ENCODE results near the gene EIF1B. TPM values are rescaled to one million over a fixed set of nuclear protein-coding genes. Genes with fewer than 3 reads are reported as not detected.

Gene EIF1B
- total RNA-seq, 3 donors from 2014 or later: 37.3 to 62.7 (median 41.3) TPM

DNA sequence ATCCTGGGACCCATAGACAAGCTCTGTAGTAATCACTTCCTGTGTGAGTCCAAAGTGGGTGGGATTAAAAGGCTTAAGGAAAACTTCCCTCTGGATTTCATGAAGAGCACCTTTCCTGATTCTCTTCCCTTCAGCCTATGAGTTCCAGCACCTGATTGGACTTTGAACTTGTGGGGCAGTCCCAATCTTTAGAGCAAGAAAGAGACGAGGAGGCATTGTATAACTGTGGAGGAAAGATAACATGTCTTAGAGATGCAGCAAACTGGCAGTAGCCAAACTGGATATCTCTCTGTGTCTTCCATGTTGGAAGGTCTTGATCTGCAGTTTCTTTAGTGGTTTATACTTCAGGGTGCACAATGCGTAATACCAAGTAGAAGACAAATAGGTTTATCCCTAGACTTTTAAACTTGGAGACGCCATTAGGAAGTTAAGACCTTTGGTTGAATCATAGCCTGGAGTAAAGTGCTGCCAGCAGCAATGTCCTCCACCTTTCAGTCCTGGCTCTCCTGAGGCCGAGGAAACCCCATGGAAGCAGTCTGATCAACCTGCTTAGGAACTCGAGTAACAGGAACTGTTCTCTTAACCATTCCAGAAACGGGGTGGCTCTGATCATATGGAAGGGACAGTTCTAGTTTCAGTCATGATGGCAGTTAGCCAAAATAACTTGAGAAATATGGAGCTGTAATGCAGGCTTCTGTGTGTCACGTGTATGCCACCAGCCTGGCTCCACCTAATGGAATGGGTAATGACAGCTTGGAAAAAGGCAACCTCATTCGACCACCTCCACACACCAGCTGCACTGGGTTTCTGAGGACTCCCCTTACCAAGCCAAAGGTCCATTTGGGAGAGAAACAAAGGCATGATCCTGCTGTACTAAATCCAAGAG is 4.7 kb downstream of the EIF1B start:
- TF ChIP-seq CTCF (IDR thresholded peaks at IDR 0.05): no peak
- intact Hi-C loops (cut with DNase I, micrococcal nuclease): no loop called here
- Histone ChIP-seq H3K36me3 (ENCODE audit: low read depth) (no peaks in the 10 kb centered on the region), H3K4me1 (ENCODE audit: low read depth) (peaks cover 13% of the 10 kb centered on the region), H3K4me3 (no peak overlapping the region), H3K9me3 (no peaks in the 10 kb centered on the region)
- peak; percentile 26 for ATAC-seq
- DNase-seq: peak in 1 of 3 donors; percentile 31

DNA sequence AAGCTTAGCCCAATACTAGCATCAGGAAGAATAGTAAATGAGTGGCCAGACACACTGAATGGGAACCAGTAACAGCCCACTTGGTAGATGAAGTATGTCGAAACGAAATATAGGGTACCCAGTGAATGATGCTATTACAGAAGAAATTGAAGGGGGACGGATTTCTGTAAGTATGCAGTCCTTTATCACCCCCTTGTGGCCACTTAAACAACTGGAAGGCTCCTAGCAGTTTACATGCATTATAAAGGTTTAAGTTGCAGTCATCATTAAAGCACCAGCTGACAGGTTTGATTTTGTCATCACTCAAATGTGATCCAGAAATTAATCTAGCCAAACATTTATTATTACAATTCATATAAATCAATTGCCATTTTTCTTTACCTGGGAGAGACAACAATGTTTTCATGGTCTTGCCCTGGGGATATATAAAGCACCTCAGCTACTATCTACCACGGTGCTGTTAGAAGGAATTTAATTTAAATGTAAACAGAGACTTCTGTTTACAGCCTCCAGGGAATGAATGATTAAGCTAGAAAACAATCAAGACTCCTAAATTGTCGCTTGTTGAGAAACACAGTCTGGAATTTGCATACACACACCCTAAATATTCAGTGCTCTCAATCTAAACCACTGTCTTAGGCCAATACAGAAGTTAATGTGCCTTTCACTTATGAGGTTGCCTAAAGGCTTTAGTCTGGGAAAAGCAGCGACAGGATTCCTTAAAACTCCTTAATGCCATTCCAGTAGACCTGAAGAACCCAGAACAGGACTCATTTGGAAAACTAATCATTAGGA is 7.8 kb downstream of the EIF1B start:
- Histone ChIP-seq H3K4me3 (no peak overlapping the region), H3K9me3 (no peaks in the 10 kb centered on the region), H3K4me1 (ENCODE audit: low read depth) (peaks cover 7% of the 10 kb centered on the region), H3K36me3 (ENCODE audit: low read depth) (no peaks in the 10 kb centered on the region)
- intact Hi-C loops (cut with DNase I, micrococcal nuclease): loop anchor here (5.0 kb wide), 1 partner anchor 125 kb away; no protein-coding TSS in a partner anchor
- peak; percentile 63 for ATAC-seq
- peak in 1 of 3 donors; percentile 75 for DNase-seq
- TF ChIP-seq CTCF (IDR thresholded peaks at IDR 0.05): peak; percentile 50

GRCh38 chr3:40321818-40322217 is 12.3 kb downstream of the EIF1B start:
- TF ChIP-seq CTCF (IDR thresholded peaks at IDR 0.05): no peak
- ATAC-seq: no peak
- H3K36me3 ChIP-seq (ENCODE audit: low read depth): no peaks in the 10 kb centered on the region
- intact Hi-C loops (cut with DNase I, micrococcal nuclease): loop anchor here in 1 of 2 donors (10.0 kb wide), 1 partner anchor 1563 kb away; no protein-coding TSS in a partner anchor
- no peaks in the 10 kb centered on the region for H3K9me3 ChIP-seq
- H3K4me3 ChIP-seq: no peak overlapping the region
- H3K4me1 ChIP-seq (ENCODE audit: low read depth): no peaks in the 10 kb centered on the region
- DNase-seq: no peak

DNA sequence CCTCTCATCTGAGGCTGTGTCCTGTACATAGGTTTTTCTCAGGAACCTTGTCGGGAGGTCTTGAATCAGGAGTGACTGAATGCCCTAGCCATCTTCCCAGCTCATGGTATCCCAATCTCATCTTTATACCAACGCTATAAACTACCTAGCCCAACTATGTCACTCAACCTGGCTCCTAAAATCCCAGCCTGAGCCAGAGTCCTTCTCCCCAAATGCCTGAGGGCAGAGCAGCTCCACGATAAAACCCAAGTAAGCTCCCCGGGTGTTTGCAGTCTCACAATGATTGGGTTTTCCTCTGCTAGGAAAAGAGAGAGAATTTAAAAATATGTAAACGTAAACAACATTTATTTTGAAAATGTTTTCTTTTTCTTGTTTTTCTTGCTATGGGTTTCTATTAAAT is 14.4 kb downstream of the EIF1B start:
- intact Hi-C loops (cut with DNase I, micrococcal nuclease): loop anchor here in 1 of 2 donors (10.0 kb wide), 1 partner anchor 1561 kb away; no protein-coding TSS in a partner anchor
- Histone ChIP-seq H3K4me1 (ENCODE audit: low read depth) (no peaks in the 10 kb centered on the region), H3K4me3 (no peak overlapping the region), H3K9me3 (no peaks in the 10 kb centered on the region), H3K36me3 (ENCODE audit: low read depth) (no peaks in the 10 kb centered on the region)
- DNase-seq (no peak), ATAC-seq (no peak)
- TF ChIP-seq CTCF (IDR thresholded peaks at IDR 0.05): no peak

DNA sequence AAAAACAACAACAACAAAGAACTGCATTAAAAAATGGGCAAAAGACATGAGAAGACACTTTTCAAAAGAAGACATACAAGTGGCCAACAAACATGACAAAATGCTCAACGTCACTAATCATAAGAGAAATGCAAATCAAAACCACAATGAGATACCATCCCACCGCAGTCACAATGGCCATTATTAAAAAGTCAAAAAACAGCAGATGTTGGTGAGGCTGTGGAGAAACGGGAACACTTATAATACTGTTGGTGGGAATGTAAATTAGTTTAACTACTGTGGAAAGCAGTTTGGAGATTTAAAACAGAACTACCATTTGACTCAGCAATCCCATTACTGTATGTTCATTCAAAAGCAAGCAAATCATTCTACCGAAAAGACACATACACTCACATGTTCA is 15.1 kb downstream of the EIF1B start:
- ATAC-seq: no peak
- Histone ChIP-seq H3K36me3 (ENCODE audit: low read depth) (no peaks in the 10 kb centered on the region), H3K9me3 (no peaks in the 10 kb centered on the region), H3K4me3 (no peak overlapping the region), H3K4me1 (ENCODE audit: low read depth) (no peaks in the 10 kb centered on the region)
- no peak for TF ChIP-seq CTCF (IDR thresholded peaks at IDR 0.05)
- intact Hi-C loops (cut with DNase I, micrococcal nuclease): loop anchor here in 1 of 2 donors (10.0 kb wide), 1 partner anchor 1560 kb away; no protein-coding TSS in a partner anchor
- DNase-seq: no peak

Data from mucosa of descending colon (tissue), 3 donors.